K562 (cell line): ENCODE data around the gene RIN3. TPM values are rescaled to one million over a fixed set of nuclear protein-coding genes. Genes with fewer than 3 reads are reported as not detected.

Experiments used
- ATAC-seq: fragments of 200-7000 bp; cut with Tn5 transposase; 3 replicates; pipeline ENCODE4 v1.9.1; 2020; ENCODE audit warnings: moderate library complexity
- BruUV-seq: library from RNA; stranded (reverse); fragments of 400-500 nt; replicated peaks from 2 replicates; lab custom pipeline; 2021; lab: Mats Ljungman, UMichigan
- CTCF ChIA-PET: fragments of 300-600 bp; formaldehyde crosslinking; extraction: SDS; loops from one replicate; lab custom pipeline; 2021; ENCODE audit warnings: low intra/inter-chr PET ratio; lab: Yijun Ruan, JAX
- POLR2A ChIA-PET: fragments of 300-600, 350-650 bp; sonication (Branson Sonifier 250); formaldehyde crosslinking; extraction: SDS; loops from one replicate; lab custom pipeline; 2021; ENCODE audit warnings: antibody characterized with exemption, inconsistent platforms; lab: Yijun Ruan, JAX
- DNase-seq, 4 experiments: peaks; one replicate each; pipeline versions ENCODE4 v3.0.0 to v3.0.0-alpha.2; 2011 to 2018; ENCODE audit warnings: low spot score in 3 of 4, mixed read lengths in 3 of 4; ENCODE audit errors: extremely low read depth in 1 of 4
- FAIRE-seq: peaks from 2 replicates; lab custom pipeline; 2011; peaks lifted over from hg19 to GRCh38; lab: Jason Lieb, UNC
- H2AFZ ChIP-seq: 2 replicates; pipeline ENCODE4 v1.6.0; 2011; ENCODE audit warnings: low read depth, low read length, control low read depth, inconsistent platforms
- H3K27ac ChIP-seq: fragments of 200-600 bp; 3 replicates; pipeline ENCODE4 v1.8.0; 2011; ENCODE audit warnings: low read depth, mild to moderate bottlenecking, control low read depth, inconsistent platforms, low read length, moderate library complexity, mixed read lengths; ENCODE audit errors: extremely low read depth
- H3K27me3 ChIP-seq, 2 experiments: fragments of 300-600 bp in 1 of 2; 2 replicates in 1 of 2; 3 replicates in 1 of 2; pipeline versions ENCODE4 v1.6.0 to v1.8.0; 2011; ENCODE audit warnings: inconsistent platforms in 2 of 2, low read length in 2 of 2, mild to moderate bottlenecking in 1 of 2, mixed read lengths in 1 of 2, moderate library complexity in 1 of 2; ENCODE audit not compliant: control insufficient read depth in 2 of 2, insufficient read depth in 2 of 2
- H3K36me3 ChIP-seq: fragments of 300-600 bp; 3 replicates; pipeline ENCODE4 v1.8.0; 2011; ENCODE audit warnings: mild to moderate bottlenecking, low read length, inconsistent platforms; ENCODE audit not compliant: control insufficient read depth, insufficient read depth
- H3K4me1 ChIP-seq, 2 experiments: fragments of 200-600 bp in 1 of 2; replicated peaks in 1 of 2; 2 replicates in 1 of 2; 3 replicates in 1 of 2; pipeline versions ENCODE4 v1.5.1 to v1.8.0; 2011; ENCODE audit warnings: inconsistent platforms in 2 of 2, low read length in 2 of 2, mild to moderate bottlenecking in 1 of 2, mixed read lengths in 1 of 2, moderate library complexity in 1 of 2; ENCODE audit not compliant: control insufficient read depth in 2 of 2, insufficient read depth in 2 of 2
- H3K4me2 ChIP-seq: 2 replicates; pipeline ENCODE4 v1.6.1; 2011; ENCODE audit warnings: low read length, control low read depth, inconsistent platforms, mixed read lengths; ENCODE audit not compliant: insufficient read depth
- H3K4me3 ChIP-seq: fragments of 200-600 bp; sonication (generic), shearing (Covaris generic); 2 replicates; pipeline ENCODE4 v1.5.1; 2016; ENCODE audit warnings: control low read depth, inconsistent platforms
- H3K79me2 ChIP-seq: fragments of 200-600 bp; 3 replicates; pipeline ENCODE4 v1.8.0; 2011; ENCODE audit warnings: low read length, inconsistent platforms; ENCODE audit not compliant: control insufficient read depth, insufficient read depth
- H3K9ac ChIP-seq, 2 experiments: 2 replicates each; pipeline versions ENCODE4 v1.6.0 to v1.6.1; 2011; ENCODE audit warnings: low read depth in 2 of 2, low read length in 2 of 2, control low read depth in 1 of 2, inconsistent platforms in 1 of 2, mild to moderate bottlenecking in 1 of 2, mixed read lengths in 1 of 2; ENCODE audit not compliant: insufficient read depth in 1 of 2
- H3K9me1 ChIP-seq: one replicate; pipeline ENCODE4 v1.6.0; 2011; ENCODE audit warnings: inconsistent platforms, mild to moderate bottlenecking, low read length, moderate library complexity; ENCODE audit not compliant: control insufficient read depth, insufficient read depth
- H3K9me3 ChIP-seq: replicated peaks from 2 replicates; pipeline ENCODE4 v1.5.1; 2011; ENCODE audit warnings: low read depth, low read length, inconsistent platforms; ENCODE audit not compliant: control insufficient read depth, insufficient read depth
- H4K20me1 ChIP-seq: replicated peaks from 2 replicates; pipeline ENCODE4 v1.6.1; 2011; ENCODE audit warnings: low read length, inconsistent platforms, mixed read lengths; ENCODE audit not compliant: control insufficient read depth, insufficient read depth
- ETS1 ChIP-seq: conservative IDR thresholded peaks from 2 replicates; pipeline ENCODE4 v1.6.1; 2011; ENCODE audit warnings: low read depth, mild to moderate bottlenecking, low read length; ENCODE audit not compliant: control insufficient read depth
- KAT2B ChIP-seq: IDR thresholded peaks from one replicate; pipeline ENCODE4 v1.6.1; 2012; ENCODE audit warnings: low read depth, mild to moderate bottlenecking, control low read depth, inconsistent platforms, low read length, moderate library complexity
- MAFG ChIP-seq: fragments of 450-650 bp; conservative IDR thresholded peaks from 2 replicates; pipeline ENCODE4 v1.6.1; 2016; ENCODE audit warnings: missing genetic modification characterization, missing compliant biosample characterization
- PTRF ChIP-seq: fragments of 450-650 bp; IDR thresholded peaks from 2 replicates; pipeline ENCODE4 v1.6.1; 2016; ENCODE audit warnings: mild to moderate bottlenecking, missing genetic modification characterization, missing compliant biosample characterization
- RBM17 ChIP-seq: fragments of 200-400 bp; formaldehyde crosslinking; IDR thresholded peaks from 2 replicates; pipeline ENCODE4 v1.6.1; 2017; ENCODE audit warnings: low read depth, mild to moderate bottlenecking, low read length, borderline replicate concordance
- SETDB1 ChIP-seq: IDR thresholded peaks from one replicate; pipeline ENCODE4 v1.6.1; 2012; ENCODE audit warnings: low read length, control low read depth, inconsistent platforms
- SLC30A9 ChIP-seq: fragments of 250-450 bp; sonication (Bioruptor Pico); IDR thresholded peaks from 2 replicates; pipeline ENCODE4 v1.8.0; 2022; ENCODE audit warnings: mild to moderate bottlenecking, moderate library complexity
- TCF7L2 ChIP-seq: fragments of 150-350 bp; IDR thresholded peaks from 2 replicates; pipeline ENCODE4 v1.6.1; 2016; ENCODE audit warnings: low read depth, mild to moderate bottlenecking, low read length, moderate library complexity
- TRIM24 ChIP-seq, 2 experiments: fragments of 450-650 bp; IDR thresholded peaks; 2 replicates each; pipeline ENCODE4 v1.6.1; 2016
- ZNF707 ChIP-seq: fragments of 250-450 bp; sonication (Bioruptor Pico); conservative IDR thresholded peaks from 2 replicates; pipeline ENCODE4 v1.8.0; 2022; ENCODE audit warnings: inconsistent platforms, mild to moderate bottlenecking, moderate library complexity
- WGBS: fragments of 100-300 bp; shearing (Covaris generic); methylation state at CpG from one replicate; pipeline ENCODE4 v1.1.6; 2016; ENCODE audit warnings: low coverage, mixed read lengths; ENCODE audit not compliant: insufficient coverage; ENCODE audit errors: missing lambda C conversion rate; 5-methylcytosine and 5-hydroxymethylcytosine counted together
- in situ Hi-C: fragments of 300-500 bp; cut with MboI; formaldehyde crosslinking; loops from 4 replicates; pipeline ENCODE4 v1.15.0; 2018; ENCODE audit warnings: inconsistent platforms, mixed read lengths
- intact Hi-C: fragments of 100-400 bp; cut with micrococcal nuclease; formaldehyde crosslinking; loops from 2 replicates; pipeline ENCODE4 v1.14.2; 2022
- polyA plus RNA-seq, 8 experiments: library from polyadenylated mRNA; depleted of rRNA in 4 of 8; stranded (reverse) in 5 of 8; unstranded in 3 of 8; fragments of >200 nt; fragmentation: Nextera tagmentation in 2 of 8; fragmentation: Illumina TruSeq in 1 of 8; extraction: Ambion mirVana in 2 of 8; extraction: Trizol in 1 of 8; gene quantifications; 2 replicates each; pipeline versions ENCODE4 v1.2.1 to v1.2.3, GENCODE V29; 2011 to 2014; ENCODE audit warnings: inconsistent platforms in 1 of 8, missing spikeins in 1 of 8
- total RNA-seq, 7 experiments: library from RNA; depleted of rRNA in 6 of 7; stranded (reverse); fragments of >200 nt in 6 of 7; fragmentation: Illumina TruSeq in 2 of 7; extraction: Trizol in 2 of 7; gene quantifications; 2 replicates each; pipeline versions ENCODE4 v1.2.1 to v1.2.3, GENCODE V29; 2011 to 2021; ENCODE audit warnings: low replicate concordance in 1 of 7

RIN3 gene
- total and polyA plus RNA-seq, 9 of the 15 experiments (the other 6 are each of a cell fraction or from before 2014, with no cell fraction given): 0.01 to 0.49 (median 0.08) TPM; not detected in 5

DNA sequence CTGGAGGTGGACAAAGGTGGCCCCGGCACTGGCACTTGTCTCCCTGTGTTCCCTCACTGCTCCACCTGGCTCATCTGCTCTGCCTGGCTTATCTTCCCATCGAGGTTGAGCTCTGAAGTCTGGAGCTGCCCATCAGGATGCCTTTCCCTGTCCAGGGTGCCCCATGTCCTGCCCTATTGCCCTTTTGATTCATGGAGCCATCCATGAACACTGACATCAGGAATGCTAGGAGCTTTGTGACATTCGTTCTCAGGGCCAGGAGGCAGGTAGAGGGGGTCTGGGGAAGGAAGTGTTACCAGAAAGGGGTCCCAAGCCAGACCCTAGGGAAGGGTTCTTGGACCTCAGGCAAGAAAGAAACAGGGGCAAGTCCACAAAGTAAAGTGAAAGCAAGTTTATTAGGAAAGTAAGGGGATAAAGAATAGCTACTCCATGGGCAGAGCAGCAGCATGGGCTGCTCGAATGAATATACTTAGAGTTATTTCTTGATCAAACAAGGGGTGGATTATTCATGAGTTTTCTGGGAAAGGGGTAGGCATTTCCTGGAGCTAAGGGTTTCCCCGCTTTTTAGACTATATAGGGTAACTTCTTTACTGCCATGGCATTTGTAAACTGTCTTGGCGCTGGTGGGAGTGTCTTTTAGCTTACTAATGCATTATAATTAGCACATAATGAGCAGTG is 51.6 kb downstream of the RIN3 start:
- Histone ChIP-seq H3K36me3 (no peaks in the 10 kb centered on the region), H4K20me1 (no peaks in the 10 kb centered on the region), H2AFZ (no peak overlapping the region), H3K79me2 (no peaks in the 10 kb centered on the region), H3K27ac (no peak overlapping the region), H3K9me3 (no peaks in the 10 kb centered on the region), H3K9ac (no peak overlapping the region), H3K27me3 (peaks cover 0 to 4% of the 10 kb centered on the region in 2 experiments; a peak in 1 of 5 replicates), H3K4me1 (no peaks in the 10 kb centered on the region), H3K4me2 (no peak overlapping the region), H3K4me3 (no peak overlapping the region), H3K9me1 (no peaks in the 10 kb centered on the region)
- BruUV-seq: no TSS peak
- 1% methylated on average over 6 of the region's 6 CpGs for WGBS
- intact Hi-C loops (no loop called here), in situ Hi-C loops (no loop called here)
- TF ChIP-seq MAFG (tag) (0 out of 2 replicates have a peak, but pooled peaks have one; percentile 2), PTRF (no peak)
- FAIRE-seq (no peak), ATAC-seq (no peak), DNase-seq (no peak)
- POLR2A ChIA-PET: interaction anchor here (0.8 to 1.1 kb wide), 2 partner anchors 16 to 20 kb away, joined by 4 read pairs; no protein-coding TSS in a partner anchor
- CTCF ChIA-PET: no interaction called here

GRCh38 chr14:92565718-92566115 is 52.1 kb downstream of the RIN3 start:
- no peaks in the 10 kb centered on the region for H4K20me1 ChIP-seq
- intact Hi-C loops: no loop called here
- no TSS peak for BruUV-seq

More at GRCh38 chr14:92565718-92566115, 52.1 kb downstream of the RIN3 start:
- WGBS: 0% methylated on average over 2 of the region's 2 CpGs
- H3K4me1 ChIP-seq: no peaks in the 10 kb centered on the region
- H2AFZ ChIP-seq: no peak overlapping the region
- no peak overlapping the region for H3K4me2 ChIP-seq
- no peak overlapping the region for H3K27ac ChIP-seq
- FAIRE-seq (no peak), DNase-seq (no peak), ATAC-seq (no peak)
- H3K9me1 ChIP-seq: no peaks in the 10 kb centered on the region
- peaks cover 0 to 4% of the 10 kb centered on the region in 2 experiments; a peak in 1 of 5 replicates for H3K27me3 ChIP-seq
- POLR2A ChIA-PET: interaction anchor here (0.8 kb wide), 1 partner anchor 16 kb away, joined by 4 read pairs; no protein-coding TSS in a partner anchor
- in situ Hi-C loops: no loop called here
- H3K36me3 ChIP-seq: no peaks in the 10 kb centered on the region
- H3K9me3 ChIP-seq: no peaks in the 10 kb centered on the region
- CTCF ChIA-PET: no interaction called here
- no peak overlapping the region for H3K9ac ChIP-seq
- no peak overlapping the region for H3K4me3 ChIP-seq
- H3K79me2 ChIP-seq: no peaks in the 10 kb centered on the region
- TF ChIP-seq TRIM24 (IDR thresholded peaks at IDR 0.05): no peak
- TF ChIP-seq SETDB1: no peak
- TF ChIP-seq TCF7L2: no peak
- TF ChIP-seq KAT2B: no peak
- TF ChIP-seq SLC30A9 (CRISPR knock-in tag): no peak
- TF ChIP-seq ZNF707: no peak
- TF ChIP-seq ETS1: no peak
- no peak for TF ChIP-seq RBM17
